ENCODE results near the gene VPS13A. TPM values are rescaled to one million over a fixed set of nuclear protein-coding genes. Genes with fewer than 3 reads are reported as not detected.

Gene VPS13A
- total and polyA plus RNA-seq, 2 of the 13 experiments (the other 11 are each of a cell fraction or from before 2014, with no cell fraction given) = 20.4 to 20.7 TPM

DNA sequence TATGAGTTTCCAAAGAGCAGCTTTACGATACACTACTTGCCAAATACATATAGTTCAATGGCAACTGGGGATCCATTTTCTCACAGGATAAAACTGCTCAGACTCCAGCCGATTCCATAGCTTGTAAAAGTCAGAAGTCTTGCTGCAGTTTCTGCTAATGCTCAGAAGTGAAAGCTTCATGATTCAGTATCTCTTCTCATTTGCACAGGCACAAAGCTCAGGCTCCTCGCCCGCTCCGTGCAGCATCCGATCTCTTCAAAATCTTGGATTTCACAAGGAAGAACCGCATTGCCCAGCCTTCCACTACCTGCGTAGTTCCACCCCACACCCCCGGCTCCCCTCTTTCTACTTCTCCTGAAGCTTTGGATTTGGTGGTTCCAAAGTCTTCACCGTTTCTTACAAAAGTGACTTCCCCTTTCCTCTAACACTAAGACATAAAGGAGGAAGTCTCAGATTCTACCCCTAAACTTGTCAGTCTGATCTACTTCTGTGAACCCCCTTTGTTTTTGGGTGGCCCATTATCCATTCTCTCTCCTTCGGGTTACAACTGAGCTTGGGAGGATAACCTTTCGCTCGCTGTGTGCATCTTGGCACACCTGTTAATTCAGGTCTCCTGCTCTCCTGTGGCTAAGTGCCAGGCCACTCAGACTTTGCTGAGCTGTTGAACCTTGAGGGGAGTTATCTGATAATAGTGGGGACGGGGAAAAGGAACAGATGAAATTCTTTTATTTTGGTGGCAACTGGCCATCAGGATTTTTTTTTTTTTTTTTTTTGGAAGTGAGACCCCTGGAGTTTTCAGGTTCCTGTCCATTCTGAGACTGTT is 276.7 kb downstream of the VPS13A start (continued):
- TF ChIP-seq, protein P1, sequence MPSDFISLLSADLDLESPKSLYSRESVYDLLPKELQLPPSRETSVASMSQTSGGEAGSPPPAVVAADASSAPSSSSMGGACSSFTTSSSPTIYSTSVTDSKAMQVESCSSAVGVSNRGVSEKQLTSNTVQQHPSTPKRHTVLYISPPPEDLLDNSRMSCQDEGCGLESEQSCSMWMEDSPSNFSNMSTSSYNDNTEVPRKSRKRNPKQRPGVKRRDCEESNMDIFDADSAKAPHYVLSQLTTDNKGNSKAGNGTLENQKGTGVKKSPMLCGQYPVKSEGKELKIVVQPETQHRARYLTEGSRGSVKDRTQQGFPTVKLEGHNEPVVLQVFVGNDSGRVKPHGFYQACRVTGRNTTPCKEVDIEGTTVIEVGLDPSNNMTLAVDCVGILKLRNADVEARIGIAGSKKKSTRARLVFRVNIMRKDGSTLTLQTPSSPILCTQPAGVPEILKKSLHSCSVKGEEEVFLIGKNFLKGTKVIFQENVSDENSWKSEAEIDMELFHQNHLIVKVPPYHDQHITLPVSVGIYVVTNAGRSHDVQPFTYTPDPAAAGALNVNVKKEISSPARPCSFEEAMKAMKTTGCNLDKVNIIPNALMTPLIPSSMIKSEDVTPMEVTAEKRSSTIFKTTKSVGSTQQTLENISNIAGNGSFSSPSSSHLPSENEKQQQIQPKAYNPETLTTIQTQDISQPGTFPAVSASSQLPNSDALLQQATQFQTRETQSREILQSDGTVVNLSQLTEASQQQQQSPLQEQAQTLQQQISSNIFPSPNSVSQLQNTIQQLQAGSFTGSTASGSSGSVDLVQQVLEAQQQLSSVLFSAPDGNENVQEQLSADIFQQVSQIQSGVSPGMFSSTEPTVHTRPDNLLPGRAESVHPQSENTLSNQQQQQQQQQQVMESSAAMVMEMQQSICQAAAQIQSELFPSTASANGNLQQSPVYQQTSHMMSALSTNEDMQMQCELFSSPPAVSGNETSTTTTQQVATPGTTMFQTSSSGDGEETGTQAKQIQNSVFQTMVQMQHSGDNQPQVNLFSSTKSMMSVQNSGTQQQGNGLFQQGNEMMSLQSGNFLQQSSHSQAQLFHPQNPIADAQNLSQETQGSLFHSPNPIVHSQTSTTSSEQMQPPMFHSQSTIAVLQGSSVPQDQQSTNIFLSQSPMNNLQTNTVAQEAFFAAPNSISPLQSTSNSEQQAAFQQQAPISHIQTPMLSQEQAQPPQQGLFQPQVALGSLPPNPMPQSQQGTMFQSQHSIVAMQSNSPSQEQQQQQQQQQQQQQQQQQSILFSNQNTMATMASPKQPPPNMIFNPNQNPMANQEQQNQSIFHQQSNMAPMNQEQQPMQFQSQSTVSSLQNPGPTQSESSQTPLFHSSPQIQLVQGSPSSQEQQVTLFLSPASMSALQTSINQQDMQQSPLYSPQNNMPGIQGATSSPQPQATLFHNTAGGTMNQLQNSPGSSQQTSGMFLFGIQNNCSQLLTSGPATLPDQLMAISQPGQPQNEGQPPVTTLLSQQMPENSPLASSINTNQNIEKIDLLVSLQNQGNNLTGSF (CRISPR knock-in tag; IDR thresholded peaks at IDR 0.05) = no peak
- TF ChIP-seq, protein P2, sequence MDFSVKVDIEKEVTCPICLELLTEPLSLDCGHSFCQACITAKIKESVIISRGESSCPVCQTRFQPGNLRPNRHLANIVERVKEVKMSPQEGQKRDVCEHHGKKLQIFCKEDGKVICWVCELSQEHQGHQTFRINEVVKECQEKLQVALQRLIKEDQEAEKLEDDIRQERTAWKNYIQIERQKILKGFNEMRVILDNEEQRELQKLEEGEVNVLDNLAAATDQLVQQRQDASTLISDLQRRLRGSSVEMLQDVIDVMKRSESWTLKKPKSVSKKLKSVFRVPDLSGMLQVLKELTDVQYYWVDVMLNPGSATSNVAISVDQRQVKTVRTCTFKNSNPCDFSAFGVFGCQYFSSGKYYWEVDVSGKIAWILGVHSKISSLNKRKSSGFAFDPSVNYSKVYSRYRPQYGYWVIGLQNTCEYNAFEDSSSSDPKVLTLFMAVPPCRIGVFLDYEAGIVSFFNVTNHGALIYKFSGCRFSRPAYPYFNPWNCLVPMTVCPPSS (IDR thresholded peaks at IDR 0.05) = no peak

DNA sequence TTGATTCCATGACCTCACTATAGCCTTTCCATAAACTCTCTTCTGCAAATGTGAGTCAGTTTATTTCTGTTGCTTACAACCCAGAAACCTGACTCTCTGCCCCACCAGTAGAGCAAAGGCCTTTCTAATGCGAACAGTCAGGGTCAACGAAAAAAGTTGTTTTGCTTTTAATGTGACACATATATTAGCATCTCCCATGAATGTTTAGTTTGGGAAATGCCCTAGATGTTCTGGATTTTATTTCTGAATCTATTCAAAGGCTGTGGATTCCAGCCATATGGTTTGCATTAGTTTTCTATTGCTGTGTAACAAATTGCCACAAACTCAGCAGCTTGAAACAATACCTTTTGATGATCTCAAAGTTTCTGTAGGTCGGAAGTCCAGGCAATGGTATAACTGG is 277.3 kb downstream of the VPS13A start:
- H3K4me2 ChIP-seq (ENCODE audit: low read depth, low read length) = no peak overlapping the region
- peaks cover 0 to 28% of the 10 kb centered on the region in 2 experiments; a peak in 1 of 5 replicates for H3K27me3 ChIP-seq (ENCODE audit: control insufficient read depth in 1 of 2, insufficient read depth in 2 of 2, low read length in 2 of 2)
- no peaks in the 10 kb centered on the region for H4K20me1 ChIP-seq (ENCODE audit: insufficient read depth, low read length)
- FAIRE-seq = no peak
- no TSS peak for BruUV-seq (replicated peaks)
- intact Hi-C loops (cut with micrococcal nuclease; ENCODE audit: unreplicated experiment) (loop anchor here (2.0 to 5.0 kb wide), 3 partner anchors 198 to 668 kb away; no protein-coding TSS in a partner anchor), in situ Hi-C loops (cut with HindIII; ENCODE audit: extremely low pct_ligation_motif_present, low pct_unique_long_range_greater_than_20kb) (loop anchor here (10.0 to 25.0 kb wide), 2 partner anchors 300 to 658 kb away; no protein-coding TSS in a partner anchor)
- H3K79me2 ChIP-seq (ENCODE audit: insufficient read depth, low read length) = no peaks in the 10 kb centered on the region
- H3K9me3 ChIP-seq (ENCODE audit: low read length) = no peaks in the 10 kb centered on the region
- no peaks in the 10 kb centered on the region for H3K4me1 ChIP-seq (ENCODE audit: insufficient read depth, low read length)
- H2AFZ ChIP-seq (ENCODE audit: low read length) = no peak overlapping the region
- CTCF ChIA-PET (ENCODE audit: low intra/inter-chr PET ratio, low total read pairs) = interaction anchor here (0.9 kb wide), 1 partner anchor 296 kb away, joined by 3 read pairs; no protein-coding TSS in a partner anchor
- DNase-seq (ENCODE audit: low spot score) = no peak
- no peak for ATAC-seq
- no peak overlapping the region for H3K9ac ChIP-seq (ENCODE audit: insufficient read depth, low read depth, low read length)
- 17% methylated on average over 3 of the region's 3 CpGs for WGBS (ENCODE audit: low lambda C conversion rate)
- no peak overlapping the region for H3K4me3 ChIP-seq (replicated peaks in 1 of 3; ENCODE audit: insufficient read depth in 1 of 3, low read depth in 2 of 3, low read length in 3 of 3)
- no peaks in the 10 kb centered on the region for H3K36me3 ChIP-seq (replicated peaks in 1 of 2; ENCODE audit: control insufficient read depth in 1 of 2, insufficient read depth in 2 of 2, low read length in 2 of 2)
- POLR2A ChIA-PET = no interaction called here
- H3K27ac ChIP-seq (ENCODE audit: extremely low read length, insufficient read depth, low read length) = no peak overlapping the region
- TF ChIP-seq, protein P3, sequence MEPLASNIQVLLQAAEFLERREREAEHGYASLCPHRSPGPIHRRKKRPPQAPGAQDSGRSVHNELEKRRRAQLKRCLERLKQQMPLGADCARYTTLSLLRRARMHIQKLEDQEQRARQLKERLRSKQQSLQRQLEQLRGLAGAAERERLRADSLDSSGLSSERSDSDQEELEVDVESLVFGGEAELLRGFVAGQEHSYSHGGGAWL (CRISPR knock-in tag; IDR thresholded peaks at IDR 0.05) = no peak
- no peak for TF ChIP-seq GFI1 (CRISPR knock-in tag; IDR thresholded peaks at IDR 0.05; ENCODE audit: borderline replicate concordance)
- TF ChIP-seq KLF12 (CRISPR knock-in tag; IDR thresholded peaks at IDR 0.05; ENCODE audit: borderline replicate concordance) = no peak
- TF ChIP-seq, protein P4, sequence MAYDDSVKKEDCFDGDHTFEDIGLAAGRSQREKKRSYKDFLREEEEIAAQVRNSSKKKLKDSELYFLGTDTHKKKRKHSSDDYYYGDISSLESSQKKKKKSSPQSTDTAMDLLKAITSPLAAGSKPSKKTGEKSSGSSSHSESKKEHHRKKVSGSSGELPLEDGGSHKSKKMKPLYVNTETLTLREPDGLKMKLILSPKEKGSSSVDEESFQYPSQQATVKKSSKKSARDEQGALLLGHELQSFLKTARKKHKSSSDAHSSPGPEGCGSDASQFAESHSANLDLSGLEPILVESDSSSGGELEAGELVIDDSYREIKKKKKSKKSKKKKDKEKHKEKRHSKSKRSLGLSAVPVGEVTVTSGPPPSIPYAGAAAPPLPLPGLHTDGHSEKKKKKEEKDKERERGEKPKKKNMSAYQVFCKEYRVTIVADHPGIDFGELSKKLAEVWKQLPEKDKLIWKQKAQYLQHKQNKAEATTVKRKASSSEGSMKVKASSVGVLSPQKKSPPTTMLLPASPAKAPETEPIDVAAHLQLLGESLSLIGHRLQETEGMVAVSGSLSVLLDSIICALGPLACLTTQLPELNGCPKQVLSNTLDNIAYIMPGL (CRISPR knock-in tag; IDR thresholded peaks at IDR 0.05; ENCODE audit: borderline replicate concordance in 1 of 2, low read depth in 1 of 2) = no peak
- no peak for TF ChIP-seq TRIM24 (CRISPR knock-in tag; IDR thresholded peaks at IDR 0.05)
- TF ChIP-seq ZNF549 (CRISPR knock-in tag; IDR thresholded peaks at IDR 0.05) = no peak
- no peak for TF ChIP-seq REL (CRISPR knock-in tag; conservative IDR thresholded peaks at IDR 0.05)
- TF ChIP-seq ZNF644 (CRISPR knock-in tag; IDR thresholded peaks at IDR 0.05; ENCODE audit: low read depth) = no peak
- no peak for TF ChIP-seq KAT8 (CRISPR knock-in tag; IDR thresholded peaks at IDR 0.05)
- no peak for TF ChIP-seq NAIF1 (CRISPR knock-in tag; IDR thresholded peaks at IDR 0.05; ENCODE audit: borderline replicate concordance)
- TF ChIP-seq ZNF451 (CRISPR knock-in tag; IDR thresholded peaks at IDR 0.05) = no peak

All from HepG2 (cell line).